MM.1S (cell line): ENCODE measurements around the gene PIK3R6.

ENCODE experiments used
- DNase-seq: peaks from one replicate; pipeline ENCODE4 v3.0.0-alpha.2; 2015
- H2AFZ ChIP-seq: fragments of 300-600 bp; sonication (generic); 2 replicates; pipeline ENCODE4 v1.6.0; 2016; ENCODE audit warnings: antibody characterized with exemption, low read length
- H3F3A ChIP-seq: fragments of 300-600 bp; sonication (generic); 2 replicates; pipeline ENCODE4 v1.6.1; 2016; ENCODE audit warnings: mild to moderate bottlenecking, antibody characterized with exemption, low read length, moderate library complexity, mixed read lengths; ENCODE audit not compliant: insufficient read depth
- H3K27ac ChIP-seq: fragments of 300-600 bp; sonication (generic); 2 replicates; pipeline ENCODE4 v1.5.1; 2016; ENCODE audit warnings: mild to moderate bottlenecking, low read length
- H3K27me3 ChIP-seq: fragments of 300-600 bp; sonication (generic); replicated peaks from 2 replicates; pipeline ENCODE4 v1.6.0; 2016; ENCODE audit warnings: low read length; ENCODE audit not compliant: insufficient read depth
- H3K36me3 ChIP-seq: fragments of 300-600 bp; sonication (generic); replicated peaks from 2 replicates; pipeline ENCODE4 v1.6.1; 2016; ENCODE audit warnings: mild to moderate bottlenecking, low read length, mixed read lengths; ENCODE audit not compliant: insufficient read depth
- H3K4me1 ChIP-seq: fragments of 300-600 bp; sonication (generic); 2 replicates; pipeline ENCODE4 v1.6.1; 2016; ENCODE audit warnings: low read length, mixed read lengths
- H3K4me2 ChIP-seq: fragments of 300-600 bp; sonication (generic); 2 replicates; pipeline ENCODE4 v1.6.0; 2016; ENCODE audit warnings: low read depth, low read length
- H3K4me3 ChIP-seq: fragments of 300-600 bp; sonication (generic); 2 replicates; pipeline ENCODE4 v1.5.1; 2016; ENCODE audit warnings: low read length, mixed read lengths
- H3K79me2 ChIP-seq: fragments of 300-600 bp; sonication (generic); 2 replicates; pipeline ENCODE4 v1.6.1; 2016; ENCODE audit warnings: mixed run types, low read length, mixed read lengths
- H3K9ac ChIP-seq: fragments of 300-600 bp; sonication (generic); 2 replicates; pipeline ENCODE4 v1.6.1; 2016; ENCODE audit warnings: low read length, mixed read lengths
- H3K9me2 ChIP-seq: fragments of 300-600 bp; sonication (generic); replicated peaks from 2 replicates; pipeline ENCODE4 v1.6.1; 2016; ENCODE audit warnings: mild to moderate bottlenecking, low read length, mixed read lengths; ENCODE audit not compliant: insufficient read depth
- H3K9me3 ChIP-seq: fragments of 300-600 bp; sonication (generic); replicated peaks from 2 replicates; pipeline ENCODE4 v1.6.1; 2016; ENCODE audit warnings: mild to moderate bottlenecking, low read length, mixed read lengths; ENCODE audit not compliant: insufficient read depth
- H4K20me1 ChIP-seq: fragments of 300-600 bp; sonication (generic); 2 replicates; pipeline ENCODE4 v1.6.1; 2016; ENCODE audit warnings: mild to moderate bottlenecking, low read length, moderate library complexity, mixed read lengths; ENCODE audit not compliant: insufficient read depth
- CTCF ChIP-seq: fragments of 300-600 bp; sonication (generic); IDR thresholded peaks from 2 replicates; pipeline ENCODE4 v1.5.1; 2016; ENCODE audit warnings: antibody characterized with exemption, low read length, mixed read lengths
- EZH2 ChIP-seq: fragments of 300-600 bp; sonication (generic); optimal IDR thresholded peaks from 2 replicates; pipeline ENCODE3; 2017; ENCODE audit warnings: low read depth, mild to moderate bottlenecking, antibody characterized with exemption, low read length, mixed read lengths
- EZH2phosphoT487 ChIP-seq: fragments of 300-600 bp; sonication (generic); IDR thresholded peaks from 2 replicates; pipeline ENCODE4 v1.6.1; 2018; ENCODE audit warnings: antibody characterized with exemption, low read length

The PIK3R6 gene

DNA sequence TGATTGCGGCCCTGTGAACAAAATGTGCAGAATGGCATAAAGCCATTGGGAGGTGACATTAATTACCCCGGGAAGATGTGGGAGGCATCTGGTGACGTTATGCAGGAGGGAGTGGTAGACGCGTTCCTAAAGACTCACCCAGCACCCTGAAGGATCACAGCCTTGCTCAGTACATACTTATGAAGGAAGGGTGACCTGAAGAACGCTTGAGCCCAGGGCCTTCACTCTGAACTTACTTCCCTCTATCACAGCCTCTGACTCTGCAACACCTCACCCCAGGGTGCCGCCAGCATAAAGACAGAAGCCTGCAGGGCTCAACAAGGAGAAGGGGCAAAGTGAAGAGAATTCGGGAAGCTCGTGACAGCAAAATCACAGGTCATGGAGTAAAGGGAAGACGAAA lies 77.7 kb downstream of the PIK3R6 start:
- no peak overlapping the region for H3K27ac ChIP-seq
- no peaks in the 10 kb centered on the region for H3K79me2 ChIP-seq
- TF ChIP-seq EZH2: no peak
- no peak for TF ChIP-seq EZH2phosphoT487
- no peak for TF ChIP-seq CTCF
- H3K4me2 ChIP-seq: no peak overlapping the region
- H3K4me3 ChIP-seq: no peak overlapping the region
- no peaks in the 10 kb centered on the region for H3K4me1 ChIP-seq
- no peaks in the 10 kb centered on the region for H3K9me3 ChIP-seq
- no peak overlapping the region for H2AFZ ChIP-seq
- no peaks in the 10 kb centered on the region for H3K9me2 ChIP-seq
- no peaks in the 10 kb centered on the region for H3K27me3 ChIP-seq
- H3K9ac ChIP-seq: no peak overlapping the region
- no peaks in the 10 kb centered on the region for H3F3A ChIP-seq
- no peak for DNase-seq
- H4K20me1 ChIP-seq: no peaks in the 10 kb centered on the region
- H3K36me3 ChIP-seq: no peaks in the 10 kb centered on the region

DNA sequence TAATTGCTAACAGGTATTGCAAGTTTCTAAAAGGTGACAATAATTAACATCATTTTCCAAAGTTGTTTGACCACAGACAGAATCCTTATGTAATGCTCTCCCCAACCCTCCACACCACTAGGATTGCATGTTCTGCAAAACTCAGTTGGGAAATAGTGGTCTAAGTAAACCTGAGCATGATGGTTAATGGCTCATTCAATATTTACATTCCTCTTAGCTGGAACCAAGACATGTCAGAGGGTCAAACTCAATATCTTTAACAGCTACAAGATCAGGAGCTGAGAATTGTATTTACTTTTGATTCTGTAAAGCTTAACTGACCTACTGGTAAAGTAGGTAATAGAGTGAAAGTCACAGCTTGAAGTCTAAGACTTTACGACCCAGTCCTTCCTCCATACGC lies 78.5 kb downstream of the PIK3R6 start:
- no peaks in the 10 kb centered on the region for H3K79me2 ChIP-seq
- H3K4me2 ChIP-seq: no peak overlapping the region
- H3K27me3 ChIP-seq: no peaks in the 10 kb centered on the region
- H3K9me3 ChIP-seq: no peaks in the 10 kb centered on the region
- no peaks in the 10 kb centered on the region for H4K20me1 ChIP-seq
- no peak overlapping the region for H3K4me3 ChIP-seq
- no peaks in the 10 kb centered on the region for H3F3A ChIP-seq
- no peak for TF ChIP-seq CTCF
- TF ChIP-seq EZH2phosphoT487: no peak
- TF ChIP-seq EZH2: no peak
- H3K4me1 ChIP-seq: no peaks in the 10 kb centered on the region
- no peak overlapping the region for H3K9ac ChIP-seq
- no peak overlapping the region for H2AFZ ChIP-seq
- no peaks in the 10 kb centered on the region for H3K9me2 ChIP-seq
- H3K36me3 ChIP-seq: no peaks in the 10 kb centered on the region
- no peak overlapping the region for H3K27ac ChIP-seq
- no peak for DNase-seq

- H2AFZ ChIP-seq: peak overlapping the region; percentile 59
- TF ChIP-seq CTCF (peak; percentile 86), EZH2 (no peak)
These were observed 81.7 kb downstream of the PIK3R6 start for GRCh38 chr17:8785547-8786413.

More at GRCh38 chr17:8785547-8786413, 81.7 kb downstream of the PIK3R6 start:
- no peaks in the 10 kb centered on the region for H3K9me3 ChIP-seq
- no peaks in the 10 kb centered on the region for H3K4me1 ChIP-seq
- no peak overlapping the region for H3K9ac ChIP-seq
- no peaks in the 10 kb centered on the region for H3K27me3 ChIP-seq
- H3K9me2 ChIP-seq: no peaks in the 10 kb centered on the region
- H3K4me3 ChIP-seq: no peak overlapping the region
- H3K27ac ChIP-seq: no peak overlapping the region
- DNase-seq: peak; percentile 53
- no peaks in the 10 kb centered on the region for H3K36me3 ChIP-seq
- no peaks in the 10 kb centered on the region for H3F3A ChIP-seq
- H4K20me1 ChIP-seq: no peaks in the 10 kb centered on the region
- peak overlapping the region; percentile 13; the same call in 1 of the 2 replicates for H3K4me2 ChIP-seq
- H3K79me2 ChIP-seq: no peaks in the 10 kb centered on the region
